SU-DHL-6 (cell line): ENCODE results near the gene PRSS50.
"Not testable (repeated sequence)": the region's sequence is repeated elsewhere in the genome, so short reads cannot be mapped to it uniquely, and the experiment has no call there.

Experiments used
- CTCF ChIP-seq: fragments of 200-600 bp; sonication (generic); IDR thresholded peaks from one replicate; pipeline ENCODE4 v1.5.1; 2017; ENCODE audit warnings: antibody characterized with exemption, mild to moderate bottlenecking, low read length, moderate library complexity; ENCODE audit not compliant: insufficient read depth, poor library complexity, severe bottlenecking
- EZH2phosphoT487 ChIP-seq: fragments of 200-600 bp; sonication (generic), shearing (Covaris generic); conservative IDR thresholded peaks from 2 replicates; pipeline ENCODE4 v1.6.1; 2018; ENCODE audit warnings: mild to moderate bottlenecking, antibody characterized with exemption, low read length, moderate library complexity, mixed read lengths

- TF ChIP-seq CTCF, EZH2phosphoT487: not testable (repeated sequence)
These were observed 13.3 kb downstream of the PRSS50 start for GRCh38 chr3:46704346-46704745.
